Stimulated activated CD8-positive, alpha-beta memory T cell treated with anti-CD3 and anti-CD28 coated beads, Interleukin-15, amount 100 ng/mL, for 48 hours (primary cell): ENCODE results near the gene BTBD2.

Experiments used
- DNase-seq, 2 donors: peaks; one replicate each; pipeline ENCODE4 v3.0.0-alpha.2; 2020; ENCODE audit warnings: low read depth in 2 of 2

BTBD2 gene

GRCh38 chr19:1959928-1960589 is 55.5 kb downstream of the BTBD2 start:
- no peak for DNase-seq

DNA sequence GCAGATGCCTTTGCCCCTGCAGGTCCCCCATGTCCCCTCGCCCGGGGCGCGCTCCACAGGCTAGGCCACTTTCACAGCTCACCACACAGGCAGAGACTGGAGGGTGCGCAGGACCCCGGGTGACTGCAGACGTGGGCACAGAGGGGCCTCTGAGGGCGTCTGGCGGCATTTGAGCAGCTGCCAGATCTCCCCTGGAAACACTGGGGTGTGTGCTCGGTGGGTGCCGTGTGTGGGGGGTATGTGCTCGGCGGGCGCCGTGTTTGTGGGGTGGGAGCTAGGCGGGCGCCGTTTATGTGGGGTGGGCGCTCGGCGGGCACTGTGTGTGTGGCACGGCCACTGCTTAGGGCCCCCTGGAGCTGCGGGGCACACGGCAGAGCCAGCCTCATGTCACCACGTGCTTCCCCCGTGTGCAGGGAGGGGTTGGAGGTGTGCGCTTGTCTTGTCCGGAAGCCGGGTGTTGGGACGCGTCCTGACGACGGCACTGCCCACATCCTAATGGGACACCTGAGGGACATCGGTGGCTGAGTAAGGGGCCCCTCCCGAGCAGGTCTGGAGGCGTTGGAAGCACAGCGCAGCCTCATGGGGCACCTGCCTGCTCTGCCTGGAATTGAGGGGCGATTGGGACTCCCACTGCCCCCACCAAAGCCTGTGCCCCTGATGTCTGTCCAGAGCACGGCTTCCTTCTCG is 57.8 kb downstream of the BTBD2 start:
- no peak for DNase-seq

- DNase-seq = no peak
Observed at GRCh38 chr19:1956868-1957492, 58.5 kb downstream of the BTBD2 start.

GRCh38 chr19:1956122-1956494 is 59.4 kb downstream of the BTBD2 start:
- DNase-seq = no peak

- DNase-seq = no peak
Observed at GRCh38 chr19:1955171-1956121, 60.1 kb downstream of the BTBD2 start.

DNA sequence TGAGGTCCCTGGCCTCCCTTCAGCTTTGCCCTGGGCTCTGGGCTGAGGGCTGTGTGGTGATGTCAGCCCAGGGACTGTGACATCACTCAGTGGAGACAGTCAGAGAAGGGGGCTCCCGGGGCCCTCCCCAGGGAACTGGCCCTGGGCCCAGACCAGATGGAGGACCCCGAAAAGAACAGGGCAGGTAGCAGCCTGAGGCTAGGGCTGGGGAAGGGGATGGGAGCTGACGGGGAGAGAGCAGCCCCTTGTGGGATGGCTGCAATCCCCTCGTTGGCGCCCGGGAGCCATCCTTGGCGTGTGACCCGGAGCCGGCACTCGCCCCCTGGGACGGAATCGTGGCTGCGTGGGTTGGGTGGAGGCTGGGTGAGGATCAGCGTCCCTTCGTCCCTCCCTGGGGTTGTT is 61.0 kb downstream of the BTBD2 start:
- DNase-seq = no peak

- no peak for DNase-seq
Observed at GRCh38 chr19:1953441-1954094, 61.9 kb downstream of the BTBD2 start.

- DNase-seq = no peak
Observed at GRCh38 chr19:1953037-1953436, 62.5 kb downstream of the BTBD2 start.

DNA sequence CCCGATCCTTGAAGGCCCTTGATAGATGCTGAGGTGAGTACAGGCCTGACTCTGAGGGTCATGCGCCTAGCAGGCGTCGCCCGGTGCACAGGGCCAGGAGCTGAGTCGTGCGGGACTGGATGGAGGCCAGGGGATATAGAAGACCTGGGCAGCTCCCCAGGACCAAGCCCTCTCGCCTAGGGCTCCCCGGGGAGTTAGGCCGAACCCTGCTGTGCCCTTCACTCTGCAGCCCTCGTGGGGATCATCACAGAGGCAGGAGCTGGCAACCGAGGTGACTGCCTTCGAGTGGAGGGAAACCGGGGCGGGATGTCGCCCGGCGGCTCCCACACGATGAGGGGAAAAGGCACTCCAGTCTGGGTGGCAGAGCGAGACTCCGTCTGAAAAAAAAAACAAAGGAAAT is 62.9 kb downstream of the BTBD2 start:
- DNase-seq = no peak

- DNase-seq = no peak
Observed at GRCh38 chr19:1950640-1951039, 64.9 kb downstream of the BTBD2 start.

DNA sequence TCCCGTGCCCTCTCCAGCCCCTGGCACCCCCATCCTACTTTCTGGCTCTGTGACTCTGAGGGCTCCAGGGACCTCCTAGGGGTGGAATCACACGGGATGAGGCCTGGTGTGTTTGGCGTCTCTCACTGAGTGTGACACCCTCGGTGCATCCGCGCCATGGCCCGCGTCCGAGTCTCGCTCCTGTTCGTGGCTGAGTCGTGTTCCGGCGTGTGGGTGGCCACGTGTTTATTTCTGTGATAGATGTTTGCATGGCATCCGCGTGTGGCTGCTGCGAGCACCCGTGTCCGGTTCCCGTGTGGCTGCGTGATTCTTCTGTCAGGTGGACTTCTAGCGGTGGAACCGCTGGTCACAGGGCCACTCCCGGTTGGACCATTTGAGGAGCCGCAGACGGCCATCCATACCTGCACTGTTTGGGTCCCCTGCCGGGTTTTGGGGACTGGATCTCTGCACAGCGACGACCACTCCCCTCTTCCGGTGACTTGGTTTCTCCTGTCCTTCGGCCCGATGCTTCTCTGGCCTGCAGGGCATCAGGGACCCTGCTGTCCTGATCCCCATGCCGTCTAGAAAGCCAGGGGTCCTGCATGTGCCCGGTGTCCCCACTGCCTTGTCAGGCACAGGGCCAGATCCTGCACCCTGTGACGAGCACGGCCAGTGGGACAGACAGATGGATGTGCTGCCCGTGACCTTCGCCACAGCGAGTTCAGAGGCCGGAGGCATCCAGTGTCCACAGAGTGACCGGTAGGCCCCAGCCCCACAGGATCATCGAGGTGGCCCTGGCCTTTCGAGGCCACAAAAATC is 66.0 kb downstream of the BTBD2 start:
- no peak for DNase-seq

DNA sequence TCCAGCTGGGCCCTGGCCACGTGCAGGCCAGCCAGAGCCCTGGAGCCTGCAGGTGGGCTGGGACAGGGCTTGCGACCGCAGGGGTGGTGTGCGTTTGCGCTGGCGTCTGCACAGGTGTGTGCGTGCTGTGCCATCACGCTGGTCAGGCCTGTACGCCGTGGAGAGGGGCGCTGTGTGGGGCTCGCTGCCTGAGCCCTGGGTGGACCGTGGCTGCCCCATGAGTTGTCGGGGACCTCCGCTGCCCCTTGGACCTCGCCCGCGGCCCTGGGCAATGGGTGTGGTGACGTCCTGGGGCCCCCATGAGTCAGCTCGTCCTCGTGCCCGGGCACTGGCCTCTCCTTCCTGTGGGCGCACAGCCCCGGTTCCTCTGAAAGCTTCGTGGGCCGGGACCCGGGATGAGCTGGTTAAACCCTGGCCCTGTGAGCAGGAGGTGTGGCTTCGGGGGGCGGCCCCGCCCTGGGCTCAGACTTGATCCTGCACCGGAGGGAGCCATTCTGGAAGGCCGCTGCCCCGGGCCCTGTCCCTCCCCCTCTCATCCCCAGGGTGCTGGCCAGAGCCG is 67.8 kb downstream of the BTBD2 start:
- DNase-seq = no peak

- no peak for DNase-seq
Observed at GRCh38 chr19:1945899-1946298, 69.6 kb downstream of the BTBD2 start.

GRCh38 chr19:1944916-1945561 is 70.5 kb downstream of the BTBD2 start:
- no peak for DNase-seq

GRCh38 chr19:1944088-1944915 is 71.2 kb downstream of the BTBD2 start:
- no peak for DNase-seq

- no peak for DNase-seq
Observed at GRCh38 chr19:1943661-1944087, 71.8 kb downstream of the BTBD2 start.

GRCh38 chr19:1942934-1943555 is 72.5 kb downstream of the BTBD2 start:
- DNase-seq = no peak
